Keratinocyte (primary cell): ENCODE measurements around the gene PTBP3. TPM values are rescaled to one million over a fixed set of nuclear protein-coding genes. Genes with fewer than 3 reads are reported as not detected.
A peak's percentile ranks its signal among the peaks of the same experiment; 100 is the strongest.

Experiments used
- DNase-seq: peaks from one replicate; pipeline ENCODE4 v3.0.0-alpha.2; 2011; ENCODE audit warnings: low read depth, missing footprints, low spot score
- FAIRE-seq: peaks from 2 replicates; lab custom pipeline; 2011; peaks lifted over from hg19 to GRCh38; lab: Jason Lieb, UNC
- H2AFZ ChIP-seq: 2 replicates; pipeline ENCODE4 v1.6.0; 2012; ENCODE audit warnings: low read length, control low read depth, inconsistent platforms; ENCODE audit not compliant: control insufficient read depth
- H3K27ac ChIP-seq: 2 replicates; pipeline ENCODE4 v1.5.1; 2011; ENCODE audit warnings: low read length; ENCODE audit not compliant: control insufficient read depth, insufficient read depth
- H3K27me3 ChIP-seq: 3 replicates; pipeline ENCODE4 v1.6.0; 2011; ENCODE audit warnings: low read length; ENCODE audit not compliant: control insufficient read depth, insufficient read depth; ENCODE audit errors: extremely low read depth
- H3K36me3 ChIP-seq, 2 experiments: 2 replicates in 1 of 2; 3 replicates in 1 of 2; pipeline ENCODE4 v1.5.1; 2011; ENCODE audit warnings: low read length in 2 of 2, mild to moderate bottlenecking in 1 of 2; ENCODE audit not compliant: control insufficient read depth in 2 of 2, insufficient read depth in 2 of 2; ENCODE audit errors: extremely low read depth in 1 of 2
- H3K4me1 ChIP-seq: 3 replicates; pipeline ENCODE4 v1.5.1; 2011; ENCODE audit warnings: low read length; ENCODE audit not compliant: control insufficient read depth, insufficient read depth; ENCODE audit errors: extremely low read depth
- H3K4me2 ChIP-seq: 3 replicates; pipeline ENCODE4 v1.6.0; 2011; ENCODE audit warnings: low read depth, low read length; ENCODE audit not compliant: control insufficient read depth, insufficient read depth; ENCODE audit errors: extremely low read depth
- H3K4me3 ChIP-seq, 3 experiments: fragments of 200-600 bp in 1 of 3; sonication (generic) in 1 of 3; 2 replicates in 2 of 3; 3 replicates in 1 of 3; pipeline ENCODE4 v1.5.1; 2011 to 2016; ENCODE audit warnings: low read length in 3 of 3, mild to moderate bottlenecking in 3 of 3, control low read depth in 2 of 3, inconsistent platforms in 1 of 3, low read depth in 1 of 3, mixed read lengths in 1 of 3, mixed run types in 1 of 3, moderate library complexity in 1 of 3; ENCODE audit not compliant: control insufficient read depth in 2 of 3, insufficient read depth in 2 of 3; ENCODE audit errors: extremely low read depth in 1 of 3
- H3K79me2 ChIP-seq: 2 replicates; pipeline ENCODE4 v1.6.0; 2012; ENCODE audit warnings: low read length; ENCODE audit not compliant: control insufficient read depth, insufficient read depth
- H3K9ac ChIP-seq: 3 replicates; pipeline ENCODE4 v1.6.0; 2011; ENCODE audit warnings: low read length; ENCODE audit not compliant: control insufficient read depth, insufficient read depth; ENCODE audit errors: extremely low read depth
- H3K9me1 ChIP-seq: 3 replicates; pipeline ENCODE4 v1.6.0; 2011; ENCODE audit warnings: low read length; ENCODE audit not compliant: control insufficient read depth, insufficient read depth; ENCODE audit errors: extremely low read depth
- H3K9me3 ChIP-seq: 2 replicates; pipeline ENCODE4 v1.5.1; 2012; ENCODE audit warnings: low read depth, low read length; ENCODE audit not compliant: control insufficient read depth
- H4K20me1 ChIP-seq: 3 replicates; pipeline ENCODE4 v1.6.0; 2011; ENCODE audit warnings: low read length; ENCODE audit not compliant: control insufficient read depth, insufficient read depth; ENCODE audit errors: extremely low read depth
- EZH2 ChIP-seq: IDR thresholded peaks from one replicate; pipeline ENCODE4 v1.6.1; 2012; ENCODE audit warnings: inconsistent platforms, mild to moderate bottlenecking, low read length, moderate library complexity
- dilution Hi-C: fragments of 300-500 bp; cut with MboI; formaldehyde crosslinking; loops from one replicate; pipeline ENCODE4 v1.7.0; 2020; ENCODE audit warnings: low sequenced_read_pairs; ENCODE audit not compliant: extremely low pct_ligation_motif_present
- polyA plus RNA-seq, 5 experiments: library from polyadenylated mRNA; depleted of rRNA in 3 of 5; stranded (reverse) in 3 of 5; stranded (forward) in 1 of 5; unstranded in 1 of 5; fragments of >200 nt; gene quantifications; 1 replicate in 1 of 5; 2 replicates in 3 of 5; 3 replicates in 1 of 5; pipeline versions ENCODE4 v1.2.1 to v1.2.3, GENCODE V29; 2011 to 2012; ENCODE audit warnings: missing spikeins in 2 of 5, low read depth in 1 of 5, low replicate concordance in 1 of 5
- TF ChIP-seq, protein P1 (sequence below), 3 experiments: IDR thresholded peaks in 1 of 3; conservative IDR thresholded peaks in 1 of 3; optimal IDR thresholded peaks in 1 of 3; 2 replicates in 2 of 3; 3 replicates in 1 of 3; pipeline versions ENCODE3 to v1.5.1; 2011; ENCODE audit warnings: low read length in 3 of 3, mild to moderate bottlenecking in 3 of 3, moderate library complexity in 2 of 3, control low read depth in 1 of 3, inconsistent platforms in 1 of 3; ENCODE audit not compliant: insufficient read depth in 2 of 3; ENCODE audit errors: extremely low read depth in 1 of 3

The PTBP3 gene
- polyA plus RNA-seq, 1 donor (not counting 4 experiments of a cell fraction or from before 2014, with no cell fraction given): 51.0 TPM

DNA sequence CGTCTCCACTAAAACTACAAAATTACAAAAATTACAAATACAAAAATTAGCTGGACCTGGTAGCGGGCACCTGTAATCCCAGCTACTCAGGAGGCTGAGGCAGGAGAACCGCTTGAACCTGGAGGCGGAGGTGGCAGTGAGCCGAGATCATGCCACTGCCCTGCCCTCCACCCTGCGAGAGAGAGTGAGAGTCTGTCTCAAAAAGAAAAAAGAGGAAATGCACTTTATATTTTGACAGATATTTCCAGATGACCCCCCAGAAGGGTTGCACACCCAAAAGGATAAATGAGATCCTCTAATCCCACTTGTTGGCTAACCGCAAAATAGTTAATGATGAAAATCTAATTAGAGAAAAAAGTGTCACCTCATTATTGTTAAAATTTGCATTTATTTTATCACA lies 48.6 kb upstream of the PTBP3 start:
- peaks cover 22% of the 10 kb centered on the region for H3K4me1 ChIP-seq
- TF ChIP-seq EZH2: no peak
- TF ChIP-seq, protein P1, sequence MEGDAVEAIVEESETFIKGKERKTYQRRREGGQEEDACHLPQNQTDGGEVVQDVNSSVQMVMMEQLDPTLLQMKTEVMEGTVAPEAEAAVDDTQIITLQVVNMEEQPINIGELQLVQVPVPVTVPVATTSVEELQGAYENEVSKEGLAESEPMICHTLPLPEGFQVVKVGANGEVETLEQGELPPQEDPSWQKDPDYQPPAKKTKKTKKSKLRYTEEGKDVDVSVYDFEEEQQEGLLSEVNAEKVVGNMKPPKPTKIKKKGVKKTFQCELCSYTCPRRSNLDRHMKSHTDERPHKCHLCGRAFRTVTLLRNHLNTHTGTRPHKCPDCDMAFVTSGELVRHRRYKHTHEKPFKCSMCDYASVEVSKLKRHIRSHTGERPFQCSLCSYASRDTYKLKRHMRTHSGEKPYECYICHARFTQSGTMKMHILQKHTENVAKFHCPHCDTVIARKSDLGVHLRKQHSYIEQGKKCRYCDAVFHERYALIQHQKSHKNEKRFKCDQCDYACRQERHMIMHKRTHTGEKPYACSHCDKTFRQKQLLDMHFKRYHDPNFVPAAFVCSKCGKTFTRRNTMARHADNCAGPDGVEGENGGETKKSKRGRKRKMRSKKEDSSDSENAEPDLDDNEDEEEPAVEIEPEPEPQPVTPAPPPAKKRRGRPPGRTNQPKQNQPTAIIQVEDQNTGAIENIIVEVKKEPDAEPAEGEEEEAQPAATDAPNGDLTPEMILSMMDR (optimal IDR thresholded peaks at IDR 0.05 in 1 of 3, IDR thresholded peaks at IDR 0.05 in 1 of 3, conservative IDR thresholded peaks at IDR 0.05 in 1 of 3; ENCODE audit: extremely low read depth in 1 of 3, insufficient read depth in 2 of 3, low read length in 3 of 3): no peak
- H3K36me3 ChIP-seq: no peaks in the 10 kb centered on the region
- no peak overlapping the region for H3K4me2 ChIP-seq
- H3K27me3 ChIP-seq: no peaks in the 10 kb centered on the region
- no peak for DNase-seq
- H2AFZ ChIP-seq: no peak overlapping the region
- dilution Hi-C loops: no loop called here
- no peak for FAIRE-seq
- H3K27ac ChIP-seq: no peak overlapping the region
- no peak overlapping the region for H3K9ac ChIP-seq
- no peaks in the 10 kb centered on the region for H3K9me1 ChIP-seq
- no peaks in the 10 kb centered on the region for H4K20me1 ChIP-seq
- no peaks in the 10 kb centered on the region for H3K9me3 ChIP-seq
- no peak overlapping the region for H3K4me3 ChIP-seq
- H3K79me2 ChIP-seq: peaks cover 15% of the 10 kb centered on the region

- DNase-seq: no peak
- H2AFZ ChIP-seq: peak overlapping the region; percentile 94
- H3K4me3 ChIP-seq: peak overlapping the region; percentile 90 to 96 (median 95)
- no peak for FAIRE-seq
- H3K9ac ChIP-seq: peak overlapping the region; percentile 91
- no peaks in the 10 kb centered on the region for H3K36me3 ChIP-seq
- peak overlapping the region; percentile 94 for H3K4me2 ChIP-seq
- no peaks in the 10 kb centered on the region for H3K27me3 ChIP-seq
- H3K27ac ChIP-seq: peak overlapping the region; percentile 86
- no peaks in the 10 kb centered on the region for H4K20me1 ChIP-seq
- H3K9me1 ChIP-seq: no peaks in the 10 kb centered on the region
- peaks cover 15% of the 10 kb centered on the region for H3K79me2 ChIP-seq
- H3K9me3 ChIP-seq: no peaks in the 10 kb centered on the region
- TF ChIP-seq, protein P1 (optimal IDR thresholded peaks at IDR 0.05 in 1 of 3, IDR thresholded peaks at IDR 0.05 in 1 of 3, conservative IDR thresholded peaks at IDR 0.05 in 1 of 3; ENCODE audit: extremely low read depth in 1 of 3, insufficient read depth in 2 of 3, low read length in 3 of 3): no peak
- no peak for TF ChIP-seq EZH2
- dilution Hi-C loops: no loop called here
- H3K4me1 ChIP-seq: peaks cover 22% of the 10 kb centered on the region
These were observed 47.4 kb upstream of the PTBP3 start for GRCh38 chr9:112380825-112381221.
